Measurements from ENCODE around the gene SPHK1.

SPHK1 gene

GRCh38 chr17:76419576-76420260 is 35.3 kb downstream of the SPHK1 start:
- TF ChIP-seq PPARA (CRISPR knock-in tag; IDR thresholded peaks at IDR 0.05; ENCODE audit: borderline replicate concordance) (no peak), ZC3H10 (CRISPR knock-in tag; IDR thresholded peaks at IDR 0.05) (no peak), CSDC2 (CRISPR knock-in tag; IDR thresholded peaks at IDR 0.05) (no peak), SNAI2 (CRISPR knock-in tag; IDR thresholded peaks at IDR 0.05) (no peak), ZNF8 (CRISPR knock-in tag; IDR thresholded peaks at IDR 0.05) (no peak), POU6F1 (CRISPR knock-in tag; IDR thresholded peaks at IDR 0.05; ENCODE audit: borderline replicate concordance, low read depth) (no peak), ZFP30 (CRISPR knock-in tag; IDR thresholded peaks at IDR 0.05) (no peak), ZNF565 (CRISPR knock-in tag; conservative IDR thresholded peaks at IDR 0.05; ENCODE audit: low read depth) (no peak), ISL1 (CRISPR knock-in tag; IDR thresholded peaks at IDR 0.05) (no peak), BACH2 (CRISPR knock-in tag; IDR thresholded peaks at IDR 0.05; ENCODE audit: borderline replicate concordance) (no peak), OSR1 (CRISPR knock-in tag; IDR thresholded peaks at IDR 0.05) (no peak), ZNF70 (CRISPR knock-in tag; IDR thresholded peaks at IDR 0.05) (no peak), CREB5 (CRISPR knock-in tag; IDR thresholded peaks at IDR 0.05; ENCODE audit: low read depth) (no peak), ESRRG (CRISPR knock-in tag; IDR thresholded peaks at IDR 0.05) (no peak)
- ATAC-seq, result no peak

- TF ChIP-seq ZFP3 (CRISPR knock-in tag; IDR thresholded peaks at IDR 0.05), result no peak
- no peak for TF ChIP-seq ZC3H10 (CRISPR knock-in tag; IDR thresholded peaks at IDR 0.05)
- TF ChIP-seq CSRNP3 (CRISPR knock-in tag; IDR thresholded peaks at IDR 0.05), result no peak
- no peak for TF ChIP-seq ZNF565 (CRISPR knock-in tag; conservative IDR thresholded peaks at IDR 0.05; ENCODE audit: low read depth)
- no peak for TF ChIP-seq TCF4 (CRISPR knock-in tag; IDR thresholded peaks at IDR 0.05; ENCODE audit: borderline replicate concordance)
- TF ChIP-seq RARB (CRISPR knock-in tag; IDR thresholded peaks at IDR 0.05), result no peak
- no peak for TF ChIP-seq GLIS3 (CRISPR knock-in tag; IDR thresholded peaks at IDR 0.05)
- no peak for TF ChIP-seq TOX (CRISPR knock-in tag; IDR thresholded peaks at IDR 0.05; ENCODE audit: borderline replicate concordance)
- no peak for TF ChIP-seq CREB5 (CRISPR knock-in tag; IDR thresholded peaks at IDR 0.05; ENCODE audit: low read depth)
- TF ChIP-seq BACH2 (CRISPR knock-in tag; IDR thresholded peaks at IDR 0.05; ENCODE audit: borderline replicate concordance), result no peak
- TF ChIP-seq PATZ1 (CRISPR knock-in tag; IDR thresholded peaks at IDR 0.05; ENCODE audit: borderline replicate concordance), result no peak
- ATAC-seq, result no peak
Observed at GRCh38 chr17:76420356-76421043, 36.1 kb downstream of the SPHK1 start.

GRCh38 chr17:76421044-76421407 is 36.6 kb downstream of the SPHK1 start:
- no peak for ATAC-seq
- TF ChIP-seq BACH2 (CRISPR knock-in tag; IDR thresholded peaks at IDR 0.05; ENCODE audit: borderline replicate concordance) (no peak), ZC3H10 (CRISPR knock-in tag; IDR thresholded peaks at IDR 0.05) (no peak), ZFP3 (CRISPR knock-in tag; IDR thresholded peaks at IDR 0.05) (no peak), ARNTL (CRISPR knock-in tag; IDR thresholded peaks at IDR 0.05; ENCODE audit: borderline replicate concordance, low read depth) (no peak)

Measured in SK-N-SH treated with all-trans-retinoic acid at 6 μM for 48 hours (cell line).